ENCODE data around the gene ATP5F1D.

ATP5F1D gene

GRCh38 chr19:1248139-1248785, 6.7 kb downstream of the ATP5F1D start, which contains the start of gene MIDN:
Gene MIDN, plus strand, starts transcription at chr19:1248583. Its CDS starts 1,714 bp downstream, at chr19:1250297.
- peak; percentile 93 for DNase-seq

GRCh38 chr19:1248786-1249297, 7.3 kb downstream of the ATP5F1D start:
- peak; percentile 91 for DNase-seq

GRCh38 chr19:1249298-1249989, 7.9 kb downstream of the ATP5F1D start:
- peak; percentile 99 for DNase-seq

- DNase-seq = no peak
Observed at GRCh38 chr19:1249990-1250436, 8.5 kb downstream of the ATP5F1D start.

GRCh38 chr19:1250437-1251260, 9.1 kb downstream of the ATP5F1D start:
- DNase-seq = peak; percentile 39

GRCh38 chr19:1251330-1252220, 10.0 kb downstream of the ATP5F1D start:
- DNase-seq = peak; percentile 93

- DNase-seq = peak; percentile 97
Observed at GRCh38 chr19:1252221-1252820, 10.8 kb downstream of the ATP5F1D start.

GRCh38 chr19:1252821-1253513, 11.4 kb downstream of the ATP5F1D start:
- DNase-seq = peak; percentile 97

- DNase-seq = no peak
Observed at GRCh38 chr19:1253514-1254080, 12.0 kb downstream of the ATP5F1D start.

GRCh38 chr19:1254081-1254527, 12.6 kb downstream of the ATP5F1D start:
- no peak for DNase-seq

GRCh38 chr19:1254530-1255185, 13.1 kb downstream of the ATP5F1D start:
- no peak for DNase-seq

GRCh38 chr19:1255186-1256161, 13.9 kb downstream of the ATP5F1D start:
- no peak for DNase-seq

GRCh38 chr19:1256646-1257474, 15.3 kb downstream of the ATP5F1D start:
- no peak for DNase-seq

- no peak for DNase-seq
Observed at GRCh38 chr19:1257475-1258162, 16.1 kb downstream of the ATP5F1D start.

- DNase-seq = no peak
Observed at GRCh38 chr19:1258163-1258492, 16.6 kb downstream of the ATP5F1D start.

GRCh38 chr19:1258707-1259205, 17.2 kb downstream of the ATP5F1D start:
- DNase-seq = no peak

GRCh38 chr19:1259206-1259875, 17.8 kb downstream of the ATP5F1D start:
- peak; percentile 76 for DNase-seq

Measured in suppressor macrophage treated with lipopolysaccharide for 4 hours (primary cell).